ENCODE data around the gene COQ9. TPM values are rescaled to one million over a fixed set of nuclear protein-coding genes. Genes with fewer than 3 reads are reported as not detected.

The COQ9 gene
- total RNA-seq, 1 donor from 2014 or later: 46.8 TPM

GRCh38 chr16:57485916-57486857 is 38.9 kb downstream of the COQ9 start, which contains the start of gene DOK4:
DOK4 (minus strand) TSS chr16:57486493; CDS start chr16:57479507, 6,986 bp downstream.
- Mint-ChIP-seq H3K36me3 (ENCODE audit: low read depth) (no peaks in the 10 kb centered on the region), H3K4me1 (peaks cover 18% of the 10 kb centered on the region), H3K4me3 (peak within 1 kb of the TSS; percentile 89), H3K27ac (ENCODE audit: unreplicated experiment) (no peak within 1 kb of the TSS), H3K27me3 (ENCODE audit: low read depth) (peaks cover 6% of the 10 kb centered on the region), H3K9me3 (no peaks in the 10 kb centered on the region)
- DNase-seq (ENCODE audit: low read depth, low spot score): peak; percentile 70
- TF ChIP-seq CTCF (conservative IDR thresholded peaks at IDR 0.05): no peak

- Mint-ChIP-seq H3K9me3 (no peaks in the 10 kb centered on the region), H3K27me3 (ENCODE audit: low read depth) (peaks cover 6% of the 10 kb centered on the region), H3K4me3 (peak overlapping the region; percentile 85), H3K4me1 (peaks cover 18% of the 10 kb centered on the region), H3K27ac (ENCODE audit: unreplicated experiment) (no peak overlapping the region), H3K36me3 (ENCODE audit: low read depth) (no peaks in the 10 kb centered on the region)
- DNase-seq (ENCODE audit: low read depth, low spot score): no peak
- no peak for TF ChIP-seq CTCF (conservative IDR thresholded peaks at IDR 0.05)
Observed at GRCh38 chr16:57486858-57487834, 39.9 kb downstream of the COQ9 start.

GRCh38 chr16:57489229-57489628 is 42.0 kb downstream of the COQ9 start:
- Mint-ChIP-seq H3K27me3 (ENCODE audit: low read depth) (peaks cover 6% of the 10 kb centered on the region), H3K36me3 (ENCODE audit: low read depth) (no peaks in the 10 kb centered on the region), H3K4me1 (peaks cover 23% of the 10 kb centered on the region), H3K4me3 (no peak overlapping the region), H3K9me3 (no peaks in the 10 kb centered on the region), H3K27ac (ENCODE audit: unreplicated experiment) (no peak overlapping the region)
- TF ChIP-seq CTCF (conservative IDR thresholded peaks at IDR 0.05): no peak
- DNase-seq (ENCODE audit: low read depth, low spot score): no peak

GRCh38 chr16:57493767-57494166 is 46.5 kb downstream of the COQ9 start:
- H3K9me3 Mint-ChIP-seq: no peaks in the 10 kb centered on the region
- no peak for DNase-seq (ENCODE audit: low read depth, low spot score)
- TF ChIP-seq CTCF (conservative IDR thresholded peaks at IDR 0.05): no peak
- H3K4me1 Mint-ChIP-seq: peaks cover 8% of the 10 kb centered on the region
- H3K36me3 Mint-ChIP-seq (ENCODE audit: low read depth): no peaks in the 10 kb centered on the region
- no peaks in the 10 kb centered on the region for H3K27me3 Mint-ChIP-seq (ENCODE audit: low read depth)
- H3K27ac Mint-ChIP-seq (ENCODE audit: unreplicated experiment): no peak overlapping the region
- H3K4me3 Mint-ChIP-seq: no peak overlapping the region

- no peak overlapping the region for H3K4me3 Mint-ChIP-seq
- H3K27ac Mint-ChIP-seq (ENCODE audit: unreplicated experiment): no peak overlapping the region
- H3K9me3 Mint-ChIP-seq: no peaks in the 10 kb centered on the region
- no peak for DNase-seq (ENCODE audit: low read depth, low spot score)
- H3K27me3 Mint-ChIP-seq (ENCODE audit: low read depth): no peaks in the 10 kb centered on the region
- H3K4me1 Mint-ChIP-seq: peaks cover 12% of the 10 kb centered on the region
- H3K36me3 Mint-ChIP-seq (ENCODE audit: low read depth): no peaks in the 10 kb centered on the region
- no peak for TF ChIP-seq CTCF (conservative IDR thresholded peaks at IDR 0.05)
Observed at GRCh38 chr16:57497121-57497520, 49.8 kb downstream of the COQ9 start.

All from neural crest cell (in vitro differentiated cells).